ENCODE results near the gene TDRD10. TPM values are rescaled to one million over a fixed set of nuclear protein-coding genes. Genes with fewer than 3 reads are reported as not detected.
A peak's percentile ranks its signal among the peaks of the same experiment; 100 is the strongest.

Gene TDRD10
- total RNA-seq, 1 experiment from 2014 or later: not detected

GRCh38 chr1:154558720-154559465, 56.9 kb downstream of the TDRD10 start:
- H3K9me3 ChIP-seq (replicated peaks): no peaks in the 10 kb centered on the region
- peaks cover 26% of the 10 kb centered on the region for H3K4me1 ChIP-seq (replicated peaks)
- peaks cover 29% of the 10 kb centered on the region for H3K36me3 ChIP-seq
- no peaks in the 10 kb centered on the region; the same call in 1 of the 2 replicates for H3K27me3 ChIP-seq (replicated peaks)
- peak overlapping the region; percentile 61 for H3K4me3 ChIP-seq
- 0 out of 2 replicates have a peak overlapping the region, but pooled peaks have one; percentile 14 for H3K27ac ChIP-seq
- peak; percentile 98 to 99 for DNase-seq (ENCODE audit: low read depth in 1 of 2, low spot score in 2 of 2)

GRCh38 chr1:154559466-154560044, 57.5 kb downstream of the TDRD10 start:
- no peaks in the 10 kb centered on the region for H3K9me3 ChIP-seq (replicated peaks)
- H3K36me3 ChIP-seq: peaks cover 22% of the 10 kb centered on the region
- H3K27me3 ChIP-seq (replicated peaks): no peaks in the 10 kb centered on the region; the same call in 1 of the 2 replicates
- peak overlapping the region; percentile 61 for H3K4me3 ChIP-seq
- H3K4me1 ChIP-seq (replicated peaks): peaks cover 26% of the 10 kb centered on the region
- peak; percentile 86 to 91 for DNase-seq (ENCODE audit: low read depth in 1 of 2, low spot score in 2 of 2)
- H3K27ac ChIP-seq: no peak overlapping the region

DNA sequence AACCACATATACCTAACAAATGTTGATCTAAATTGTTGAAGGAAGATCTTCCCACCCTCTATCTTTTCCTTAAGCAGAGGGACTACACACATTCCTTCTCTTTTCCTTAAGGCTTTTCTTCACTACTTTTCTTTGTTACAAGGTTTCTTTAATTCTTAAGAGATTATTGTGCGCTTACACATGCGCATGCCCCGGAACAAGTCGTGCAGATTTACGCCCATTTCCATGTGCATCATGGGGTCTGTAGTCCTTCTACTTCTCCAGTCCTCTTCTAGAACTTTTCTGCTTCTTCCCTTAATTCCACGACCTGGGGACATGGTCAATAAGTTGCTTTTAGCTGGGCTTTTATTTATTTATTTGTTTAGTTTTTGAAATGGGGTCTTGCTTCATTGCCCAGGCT, 63.9 kb downstream of the TDRD10 start:
- no peaks in the 10 kb centered on the region for H3K36me3 ChIP-seq
- peaks cover 4% of the 10 kb centered on the region for H3K4me1 ChIP-seq (replicated peaks)
- no peak for DNase-seq (ENCODE audit: low read depth in 1 of 2, low spot score in 2 of 2)
- no peak overlapping the region for H3K27ac ChIP-seq
- no peaks in the 10 kb centered on the region; the same call in 1 of the 2 replicates for H3K9me3 ChIP-seq (replicated peaks)
- peaks cover 23% of the 10 kb centered on the region for H3K27me3 ChIP-seq (replicated peaks)
- no peak overlapping the region for H3K4me3 ChIP-seq

- Histone ChIP-seq H3K4me3 (no peak within 1 kb of the TSS), H3K27ac (no peak within 1 kb of the TSS), H3K27me3 (replicated peaks) (peaks cover 23% of the 10 kb centered on the region), H3K4me1 (replicated peaks) (peaks cover 4% of the 10 kb centered on the region), H3K9me3 (replicated peaks) (no peaks in the 10 kb centered on the region; the same call in 1 of the 2 replicates), H3K36me3 (no peaks in the 10 kb centered on the region)
- peak in 1 of 2 experiments; percentile 49 for DNase-seq (ENCODE audit: low read depth in 1 of 2, low spot score in 2 of 2)
These were observed 65.6 kb downstream of the TDRD10 start, which contains the start of gene CHRNB2 for GRCh38 chr1:154567386-154568156. TSS of gene CHRNB2 (plus strand) at chr1:154567778. CDS start at chr1:154568045, 267 bp downstream.

GRCh38 chr1:154568157-154568815, 66.3 kb downstream of the TDRD10 start:
- Histone ChIP-seq H3K36me3 (no peaks in the 10 kb centered on the region), H3K27ac (no peak overlapping the region), H3K9me3 (replicated peaks) (no peaks in the 10 kb centered on the region; the same call in 1 of the 2 replicates), H3K27me3 (replicated peaks) (peaks cover 23% of the 10 kb centered on the region), H3K4me1 (replicated peaks) (peaks cover 4% of the 10 kb centered on the region), H3K4me3 (no peak overlapping the region)
- DNase-seq (ENCODE audit: low read depth in 1 of 2, low spot score in 2 of 2): no peak

- peaks cover 4% of the 10 kb centered on the region for H3K4me1 ChIP-seq (replicated peaks)
- H3K27ac ChIP-seq: no peak overlapping the region
- DNase-seq (ENCODE audit: low read depth in 1 of 2, low spot score in 2 of 2): no peak
- H3K27me3 ChIP-seq (replicated peaks): peaks cover 19% of the 10 kb centered on the region
- H3K9me3 ChIP-seq (replicated peaks): no peaks in the 10 kb centered on the region; the same call in 1 of the 2 replicates
- no peaks in the 10 kb centered on the region for H3K36me3 ChIP-seq
- H3K4me3 ChIP-seq: no peak overlapping the region
These were observed 69.4 kb downstream of the TDRD10 start for GRCh38 chr1:154571244-154571963.

DNA sequence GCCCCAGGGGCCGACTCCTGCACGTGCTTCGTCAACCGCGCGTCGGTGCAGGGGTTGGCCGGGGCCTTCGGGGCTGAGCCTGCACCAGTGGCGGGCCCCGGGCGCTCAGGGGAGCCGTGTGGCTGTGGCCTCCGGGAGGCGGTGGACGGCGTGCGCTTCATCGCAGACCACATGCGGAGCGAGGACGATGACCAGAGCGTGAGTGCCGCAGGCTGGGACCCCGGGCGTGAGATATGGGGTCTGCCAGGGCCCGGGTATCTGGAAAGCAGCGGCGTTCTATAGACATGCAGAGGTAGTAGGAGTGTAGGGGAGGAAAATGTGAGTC, 69.9 kb downstream of the TDRD10 start:
- no peak overlapping the region for H3K27ac ChIP-seq
- no peak overlapping the region for H3K4me3 ChIP-seq
- H3K9me3 ChIP-seq (replicated peaks): no peaks in the 10 kb centered on the region; the same call in 1 of the 2 replicates
- peaks cover 4% of the 10 kb centered on the region for H3K4me1 ChIP-seq (replicated peaks)
- no peak for DNase-seq (ENCODE audit: low read depth in 1 of 2, low spot score in 2 of 2)
- H3K36me3 ChIP-seq: no peaks in the 10 kb centered on the region
- peaks cover 14% of the 10 kb centered on the region for H3K27me3 ChIP-seq (replicated peaks)

DNA sequence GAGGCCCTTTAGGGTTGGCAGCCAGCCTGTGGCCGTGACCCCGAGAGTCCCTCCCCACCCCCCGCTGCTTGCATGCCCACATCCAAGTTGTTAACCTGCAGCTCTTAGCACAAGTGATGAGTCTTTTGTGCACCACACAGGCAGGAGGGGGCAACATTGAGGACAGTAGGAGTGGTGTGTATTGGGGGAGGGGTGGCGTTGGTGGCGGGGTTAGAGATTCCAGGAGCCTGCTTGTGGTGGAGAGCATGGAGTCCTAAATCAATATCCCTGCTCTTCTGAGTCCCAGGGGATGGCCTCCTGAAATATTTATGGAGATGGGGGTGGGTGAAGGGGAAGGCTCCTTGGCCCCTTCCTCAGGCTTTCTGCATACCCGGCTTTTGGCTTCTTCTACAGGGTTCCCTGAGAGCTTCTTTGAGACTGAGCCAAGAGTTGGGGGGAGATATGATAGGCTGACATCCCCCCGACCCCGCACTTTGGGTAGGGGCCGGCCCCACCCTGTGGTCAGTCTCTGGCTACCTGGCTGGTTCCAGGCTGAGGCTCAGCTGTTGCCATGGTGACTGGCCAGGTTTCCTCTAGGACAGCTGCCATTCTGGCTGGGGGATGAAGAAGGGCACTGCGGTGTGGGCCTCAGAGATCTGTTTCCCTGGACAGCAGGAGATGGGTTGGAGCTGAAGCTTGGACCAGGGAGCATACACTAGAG, 70.6 kb downstream of the TDRD10 start:
- DNase-seq (ENCODE audit: low read depth in 1 of 2, low spot score in 2 of 2): no peak
- H3K4me1 ChIP-seq (replicated peaks): peaks cover 4% of the 10 kb centered on the region
- H3K27ac ChIP-seq: no peak overlapping the region
- no peak overlapping the region for H3K4me3 ChIP-seq
- peaks cover 7% of the 10 kb centered on the region for H3K27me3 ChIP-seq (replicated peaks)
- no peaks in the 10 kb centered on the region for H3K36me3 ChIP-seq
- no peaks in the 10 kb centered on the region for H3K9me3 ChIP-seq (replicated peaks)

GRCh38 chr1:154573168-154573510, 71.1 kb downstream of the TDRD10 start:
- no peak for DNase-seq (ENCODE audit: low read depth in 1 of 2, low spot score in 2 of 2)
- Histone ChIP-seq H3K9me3 (replicated peaks) (no peaks in the 10 kb centered on the region), H3K27me3 (replicated peaks) (peaks cover 2% of the 10 kb centered on the region), H3K4me1 (replicated peaks) (no peaks in the 10 kb centered on the region; the same call in 1 of the 2 replicates), H3K4me3 (no peak overlapping the region), H3K27ac (no peak overlapping the region), H3K36me3 (peaks cover 2% of the 10 kb centered on the region; the same call in 1 of the 2 replicates)

- Histone ChIP-seq H3K4me1 (replicated peaks) (no peaks in the 10 kb centered on the region), H3K36me3 (peaks cover 8% of the 10 kb centered on the region; the same call in 1 of the 2 replicates), H3K27me3 (replicated peaks) (no peaks in the 10 kb centered on the region; the same call in 1 of the 2 replicates), H3K4me3 (no peak overlapping the region), H3K27ac (no peak overlapping the region), H3K9me3 (replicated peaks) (no peaks in the 10 kb centered on the region)
- no peak for DNase-seq (ENCODE audit: low read depth in 1 of 2, low spot score in 2 of 2)
These were observed 72.7 kb downstream of the TDRD10 start for GRCh38 chr1:154574716-154575115.

DNA sequence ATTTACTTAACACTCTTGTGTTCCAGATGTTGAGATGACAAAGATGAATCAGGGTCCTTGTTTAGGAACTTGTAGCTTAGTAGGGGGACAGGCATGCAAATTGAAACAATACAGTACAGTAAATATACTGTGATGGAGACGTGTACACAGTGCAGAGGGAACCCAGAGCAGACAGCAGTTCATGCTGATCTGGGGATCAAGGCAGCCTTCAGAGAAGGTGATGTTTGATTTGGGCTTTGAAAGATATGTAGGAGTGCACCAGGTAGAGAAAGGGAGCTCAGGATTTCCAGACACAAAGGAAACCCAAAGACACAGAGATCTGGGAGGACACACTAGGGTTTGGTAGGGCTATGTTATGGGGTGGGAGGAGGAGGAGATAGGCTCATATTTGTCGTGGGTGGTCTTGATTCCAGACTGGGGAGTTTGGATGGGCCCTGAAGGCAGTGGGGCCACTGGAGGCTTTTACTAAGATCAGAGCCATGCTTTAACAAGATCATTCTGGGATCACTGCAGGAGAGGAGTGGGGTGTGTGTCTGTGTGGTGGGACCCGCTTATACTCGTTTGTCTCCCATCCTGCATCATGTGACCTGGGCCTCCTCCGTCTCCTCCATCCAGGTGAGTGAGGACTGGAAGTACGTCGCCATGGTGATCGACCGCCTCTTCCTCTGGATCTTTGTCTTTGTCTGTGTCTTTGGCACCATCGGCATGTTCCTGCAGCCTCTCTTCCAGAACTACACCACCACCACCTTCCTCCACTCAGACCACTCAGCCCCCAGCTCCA, 73.3 kb downstream of the TDRD10 start:
- Histone ChIP-seq H3K4me1 (replicated peaks) (no peaks in the 10 kb centered on the region), H3K4me3 (no peak overlapping the region), H3K9me3 (replicated peaks) (no peaks in the 10 kb centered on the region), H3K27ac (no peak overlapping the region), H3K36me3 (peaks cover 14% of the 10 kb centered on the region), H3K27me3 (replicated peaks) (no peaks in the 10 kb centered on the region; the same call in 1 of the 2 replicates)
- DNase-seq (ENCODE audit: low read depth in 1 of 2, low spot score in 2 of 2): no peak

Data from SJSA1 (cell line).